ENCODE data around the gene PHF21B.
"Not testable (repeated sequence)": the region's sequence is repeated elsewhere in the genome, so short reads cannot be mapped to it uniquely, and the experiment has no call there.

Gene PHF21B

DNA sequence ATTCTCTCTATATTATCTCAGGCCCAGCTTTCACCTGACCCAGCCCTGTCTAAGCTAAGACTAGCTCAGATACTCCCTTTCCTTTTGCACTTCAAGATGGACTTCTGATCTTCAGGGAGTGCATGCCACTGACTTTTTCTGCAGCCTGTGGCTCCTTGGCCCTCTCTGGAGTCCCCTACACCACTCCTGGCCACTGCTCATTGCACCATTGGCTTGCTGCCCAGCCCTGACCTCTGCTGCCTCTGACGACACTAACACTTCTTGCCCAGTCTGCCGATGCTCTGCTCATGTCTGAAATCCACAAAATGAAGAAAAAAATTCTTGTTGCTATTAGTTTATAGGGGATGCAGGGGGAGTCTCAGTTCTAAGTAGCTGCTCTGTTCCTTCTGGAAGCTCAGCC lies 106.6 kb downstream of the PHF21B start:
- peak; percentile 38 for FAIRE-seq
- not testable (repeated sequence) for DNase-seq (ENCODE audit: insufficient read length, low spot score)

DNA sequence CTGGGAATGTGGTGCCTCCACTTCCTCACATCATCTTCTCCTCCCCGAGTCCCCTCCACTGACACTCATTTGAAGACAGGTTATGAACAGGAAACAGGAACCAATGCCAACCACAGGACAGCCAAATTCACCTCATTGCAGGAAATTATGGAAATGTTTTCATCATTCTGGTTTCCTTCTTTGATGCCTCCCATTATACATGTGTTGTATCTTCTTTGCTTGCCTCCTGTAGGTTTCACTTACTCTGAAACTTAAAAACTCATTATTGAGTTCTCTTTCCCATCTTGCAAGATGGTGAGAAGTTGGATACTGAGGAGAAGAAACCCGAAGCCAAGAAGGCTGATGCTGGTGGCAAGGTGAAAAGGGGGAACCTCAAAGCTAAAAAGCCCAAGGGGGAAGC lies 108.5 kb downstream of the PHF21B start:
- DNase-seq (ENCODE audit: insufficient read length, low spot score) (no peak), FAIRE-seq (no peak)

DNA sequence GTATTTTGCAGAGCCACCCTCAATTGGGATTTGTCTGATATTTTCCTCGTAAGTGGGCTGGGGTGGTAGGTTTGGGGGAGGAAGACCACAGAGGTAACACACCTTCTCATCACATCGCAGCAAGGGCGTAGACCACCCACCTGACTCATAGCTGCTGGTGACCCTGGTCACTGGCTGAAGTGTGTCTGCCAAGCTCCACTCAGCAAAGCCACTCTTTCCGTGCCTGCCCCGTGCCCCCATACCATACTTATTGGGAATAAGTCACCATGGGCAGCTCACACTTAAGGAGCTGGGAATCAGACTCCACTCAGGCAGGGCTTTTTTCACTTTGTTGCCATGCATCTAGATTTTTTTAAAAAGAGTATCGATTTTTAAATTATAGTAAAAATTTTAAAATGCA lies 111.6 kb downstream of the PHF21B start:
- DNase-seq (ENCODE audit: insufficient read length, low spot score): no peak
- no peak for FAIRE-seq

DNA sequence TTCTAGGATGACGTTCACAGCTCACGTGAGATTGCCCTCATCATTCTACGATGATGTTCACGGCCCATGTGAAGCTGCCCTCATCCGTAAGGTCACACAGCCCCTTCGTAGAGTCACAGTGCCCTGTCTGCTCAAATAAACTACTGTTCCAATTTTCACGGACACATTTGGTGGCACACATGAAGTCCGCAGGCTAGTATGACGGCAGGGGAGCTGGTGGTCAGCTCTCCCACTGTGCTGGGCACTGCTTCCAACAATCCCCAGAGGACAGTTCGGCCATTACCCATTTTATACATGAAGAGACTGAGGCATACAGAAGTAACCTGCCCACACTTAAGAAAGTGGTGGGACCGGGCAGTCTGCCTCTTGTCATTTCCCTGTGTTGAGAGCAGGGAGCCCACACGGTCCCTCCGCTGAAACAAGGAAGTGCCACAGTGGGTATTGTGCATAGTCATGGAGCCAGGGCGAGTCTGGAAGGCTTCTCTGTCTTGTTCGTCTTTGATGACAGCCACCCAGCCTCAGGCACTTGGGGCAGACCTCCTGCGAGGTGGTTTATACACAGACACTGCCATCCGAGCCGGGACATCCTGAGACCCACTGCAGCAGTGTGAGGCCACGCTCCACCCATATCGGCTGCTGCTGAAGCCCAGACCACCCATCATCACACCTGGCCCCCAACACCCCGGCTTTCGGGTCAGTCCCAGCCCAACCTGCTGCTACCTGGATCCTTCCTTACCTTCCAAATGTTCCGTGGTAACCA lies 114.3 kb downstream of the PHF21B start:
- DNase-seq (ENCODE audit: insufficient read length, low spot score) (no peak), FAIRE-seq (no peak)

DNA sequence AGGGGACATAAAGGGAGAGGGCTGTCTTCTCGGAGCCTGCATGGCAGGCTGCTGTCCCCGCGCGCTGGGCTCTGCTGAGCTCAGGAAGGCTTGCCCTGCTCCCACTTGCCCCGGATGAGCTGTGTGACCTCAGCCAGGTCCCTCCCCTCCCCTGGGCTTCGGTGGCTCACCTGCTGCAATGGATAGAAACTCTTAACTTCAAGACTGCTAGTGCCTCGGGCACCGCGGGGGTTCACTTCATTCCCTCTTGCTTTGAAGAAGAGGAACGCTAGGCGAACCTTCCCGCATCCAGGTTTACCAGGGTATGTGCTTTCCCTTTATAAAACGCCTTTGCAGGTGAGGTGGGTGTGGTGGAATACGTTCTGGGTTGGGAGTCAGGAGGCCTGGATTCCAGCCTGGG lies 115.0 kb downstream of the PHF21B start:
- FAIRE-seq (no peak), DNase-seq (ENCODE audit: insufficient read length, low spot score) (no peak)

DNA sequence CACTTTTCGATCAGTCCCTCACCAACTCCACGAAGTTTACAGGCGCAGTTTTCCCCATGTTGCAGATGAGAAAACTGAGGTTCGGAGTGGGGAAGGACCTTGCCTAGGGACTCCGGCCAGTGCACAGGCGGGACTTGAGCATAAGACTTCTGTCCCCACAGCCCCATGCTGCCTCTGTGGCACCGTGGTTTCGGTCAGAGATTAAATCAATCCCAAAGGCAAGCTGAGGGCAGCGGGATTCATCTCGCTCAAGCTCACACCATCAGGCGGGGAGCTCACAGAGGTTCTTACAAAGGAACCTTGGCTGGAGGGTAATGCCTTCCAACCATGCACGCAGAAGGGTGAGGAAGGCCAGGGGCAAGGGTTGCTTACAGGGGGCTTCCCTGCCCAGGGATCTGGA lies 115.5 kb downstream of the PHF21B start:
- no peak for DNase-seq (ENCODE audit: insufficient read length, low spot score)
- FAIRE-seq: no peak

DNA sequence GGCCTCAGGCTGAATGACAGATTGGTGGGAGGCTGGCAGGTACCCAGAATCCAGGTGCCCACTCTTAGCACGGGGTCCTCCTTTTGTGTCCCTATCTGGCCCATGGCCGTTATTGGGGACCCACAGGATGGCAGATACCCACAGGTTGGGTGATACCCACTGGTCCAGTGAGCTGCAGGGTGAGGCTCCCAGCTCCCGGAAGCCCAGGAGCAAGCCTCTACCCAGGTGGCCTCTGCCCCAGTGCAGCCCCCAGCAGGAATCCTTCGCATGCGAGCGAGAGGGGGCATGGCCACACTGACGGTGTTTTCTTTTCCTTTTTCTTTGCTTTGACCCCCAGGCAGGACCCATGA lies 116.1 kb downstream of the PHF21B start:
- DNase-seq (ENCODE audit: insufficient read length, low spot score): no peak
- no peak for FAIRE-seq

DNA sequence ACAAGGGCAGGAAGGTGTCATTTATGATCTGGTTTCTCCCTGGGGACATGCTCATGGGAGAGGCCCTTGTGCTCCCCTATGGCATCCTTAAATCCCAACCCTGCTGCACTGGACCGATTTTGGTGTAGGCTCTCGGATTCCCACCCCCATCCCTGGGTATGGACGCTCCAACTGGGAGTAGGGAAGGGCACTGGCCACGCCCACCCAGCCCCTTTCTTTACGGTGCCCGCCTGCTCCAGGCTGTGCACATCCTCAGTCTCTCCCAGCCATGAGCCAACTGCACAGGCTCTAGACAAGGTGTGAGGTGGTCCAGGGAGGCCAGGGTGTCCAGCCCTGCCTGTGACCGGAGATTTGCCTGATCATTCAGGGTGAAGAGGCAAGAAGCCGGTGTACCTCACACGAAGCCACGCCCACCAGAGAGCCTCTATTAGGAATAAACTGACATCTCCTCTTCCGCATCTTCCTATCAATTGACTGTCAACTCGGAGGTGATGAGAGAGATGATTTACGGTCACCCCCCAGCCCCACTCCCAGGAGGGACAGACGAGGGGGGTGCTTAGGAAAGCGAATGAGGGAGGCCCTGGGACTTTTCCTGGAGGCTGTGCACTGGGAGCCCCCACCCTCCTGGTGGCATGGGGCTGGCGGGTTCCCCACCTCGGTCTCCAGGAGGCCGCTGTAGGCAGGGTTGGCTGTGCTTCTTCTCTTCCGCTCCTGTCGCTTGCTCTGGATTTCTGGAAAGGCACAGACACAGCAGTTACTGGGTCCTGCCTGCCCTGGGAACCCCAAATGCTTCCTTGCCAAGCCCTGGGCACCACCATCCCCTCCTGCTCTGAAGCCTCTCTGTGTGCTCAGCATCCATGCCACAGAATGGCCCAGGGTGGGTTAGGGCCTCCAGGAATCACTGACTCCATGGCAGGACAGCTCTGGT lies 116.7 kb downstream of the PHF21B start:
- FAIRE-seq (no peak), DNase-seq (ENCODE audit: insufficient read length, low spot score) (no peak)

DNA sequence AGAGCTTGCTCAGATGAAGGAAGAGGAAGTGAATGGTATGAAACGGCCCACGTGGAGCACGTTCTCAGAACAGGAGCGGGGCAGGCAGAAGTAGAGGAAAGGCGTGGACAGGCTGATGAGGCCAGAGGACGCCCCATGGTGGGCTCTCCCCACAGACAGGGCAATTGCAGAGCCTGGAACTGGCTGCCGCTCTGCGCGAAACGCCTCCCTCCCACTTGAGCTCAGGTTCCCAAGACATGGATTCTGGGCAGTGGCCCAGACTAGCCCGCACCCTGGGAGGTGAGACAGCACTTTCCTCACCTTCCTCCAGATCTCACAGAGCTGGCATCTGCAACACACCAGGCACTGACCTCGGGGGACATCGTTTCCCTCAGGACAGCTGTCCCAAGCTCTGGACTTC lies 117.6 kb downstream of the PHF21B start:
- DNase-seq (ENCODE audit: insufficient read length, low spot score) (no peak), FAIRE-seq (no peak)

DNA sequence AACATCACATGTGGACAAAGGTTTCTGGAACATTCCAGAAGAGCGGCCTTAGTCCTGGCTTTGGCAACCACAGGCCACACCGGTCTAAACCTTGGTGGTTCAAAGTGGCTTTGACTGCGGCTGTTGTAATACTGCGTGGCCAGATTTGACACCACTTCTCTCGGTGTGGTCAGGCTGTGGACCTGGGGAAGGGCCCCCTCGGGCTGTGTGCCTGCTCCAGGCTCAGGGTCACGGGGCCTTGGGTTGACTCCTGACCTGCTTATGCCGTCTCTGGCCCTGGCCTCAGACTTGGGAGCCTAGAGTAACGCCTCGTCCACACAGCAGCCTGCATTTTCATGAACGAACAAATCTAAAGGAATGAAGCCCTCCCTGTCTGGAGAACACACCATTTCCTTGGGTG lies 118.0 kb downstream of the PHF21B start:
- no peak for DNase-seq (ENCODE audit: insufficient read length, low spot score)
- FAIRE-seq: no peak

DNA sequence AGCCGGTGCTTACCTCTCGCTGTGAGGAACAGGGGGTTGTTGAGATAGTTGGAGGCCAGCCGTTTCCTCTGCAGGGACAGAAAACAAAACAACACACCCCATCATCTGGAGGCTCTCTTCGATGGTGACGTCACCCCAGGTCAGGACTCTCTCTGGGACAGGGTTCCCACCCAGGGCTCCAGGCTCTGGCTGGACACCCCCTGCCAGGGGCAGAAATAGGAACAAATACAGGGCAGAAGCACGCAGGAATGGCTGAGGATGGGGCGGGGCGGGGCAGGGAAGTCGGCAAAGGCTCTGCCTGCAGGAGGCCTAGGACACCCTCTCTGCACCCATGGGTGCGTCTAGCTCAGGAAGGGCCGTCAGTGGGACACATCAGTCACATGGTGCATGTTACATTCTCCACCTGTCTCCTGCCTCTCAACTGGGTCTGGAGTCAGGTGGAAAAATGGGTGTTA lies 118.5 kb downstream of the PHF21B start:
- no peak for FAIRE-seq
- no peak for DNase-seq (ENCODE audit: insufficient read length, low spot score)

DNA sequence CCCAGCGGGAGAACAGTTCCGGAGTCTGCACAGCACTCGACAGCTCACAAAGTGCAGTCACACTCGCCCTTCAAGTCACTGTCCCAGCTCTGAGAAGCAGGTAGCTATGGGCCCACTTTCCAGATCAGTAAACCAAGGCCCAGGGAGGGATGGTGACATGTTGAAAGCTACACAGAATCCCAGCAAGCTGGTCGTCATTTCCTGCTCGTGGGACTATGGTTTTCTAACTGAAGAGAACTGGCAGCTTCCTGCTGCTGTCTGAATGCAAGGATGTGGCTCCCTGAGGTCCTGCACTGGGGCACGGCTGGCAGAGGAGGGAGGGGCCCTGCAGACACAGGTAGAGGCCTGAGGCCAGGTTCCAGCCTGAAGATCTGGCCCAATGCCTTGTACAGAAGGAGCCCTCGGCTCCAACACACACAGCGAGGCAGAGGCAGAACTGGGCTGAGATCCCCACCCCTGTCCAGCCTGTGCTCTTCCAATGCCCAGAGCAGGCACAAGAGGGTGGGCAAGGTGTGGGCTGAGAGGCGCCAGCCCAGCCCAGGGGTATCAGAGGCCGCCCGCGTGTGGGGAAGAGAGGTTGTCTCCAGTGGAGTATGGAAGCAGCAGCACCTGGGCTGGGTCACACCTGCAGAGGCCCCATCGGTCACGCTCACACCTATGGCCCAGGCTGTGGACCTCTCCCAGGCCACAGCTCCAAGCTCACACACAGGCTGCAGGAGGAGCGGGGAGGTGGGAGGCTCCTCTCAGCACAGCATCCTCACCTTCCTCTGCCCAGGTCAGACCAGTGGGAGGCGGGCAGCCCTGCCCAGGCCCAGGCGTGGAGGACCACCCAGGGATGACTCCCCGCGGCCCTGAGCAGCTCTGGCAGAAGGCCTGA lies 119.2 kb downstream of the PHF21B start:
- no peak for DNase-seq (ENCODE audit: insufficient read length, low spot score)
- FAIRE-seq: no peak

DNA sequence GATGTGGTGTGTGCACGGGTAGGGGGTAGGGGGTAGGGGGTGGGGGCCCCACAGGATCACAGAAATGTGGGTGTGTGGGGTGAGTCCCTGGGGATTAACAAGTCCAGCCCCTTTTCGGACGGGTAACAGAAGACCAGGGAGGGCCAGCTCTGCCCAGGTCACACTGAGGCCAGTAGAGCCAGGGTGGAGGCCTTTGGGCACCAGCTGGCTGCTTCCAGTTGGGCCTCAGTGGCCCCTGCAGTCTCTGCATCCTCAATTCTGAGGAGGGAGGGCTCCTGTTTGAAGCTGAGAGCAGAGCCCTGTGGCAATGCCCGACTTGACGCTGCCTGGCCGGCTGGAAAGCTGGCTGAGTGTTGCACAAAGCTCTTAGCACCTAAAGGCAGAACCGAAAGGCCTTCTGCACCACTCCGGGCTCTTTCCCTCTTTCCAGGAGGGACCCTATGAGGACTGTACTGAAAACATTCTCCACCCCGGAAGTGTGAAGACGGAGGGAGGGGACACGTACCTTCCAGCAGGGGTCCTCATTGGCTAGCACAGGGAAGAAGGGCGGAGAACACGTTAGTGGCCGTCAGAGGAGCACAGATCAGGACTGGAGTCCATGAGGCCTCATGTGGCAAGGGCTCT lies 120.4 kb downstream of the PHF21B start:
- FAIRE-seq: no peak

DNA sequence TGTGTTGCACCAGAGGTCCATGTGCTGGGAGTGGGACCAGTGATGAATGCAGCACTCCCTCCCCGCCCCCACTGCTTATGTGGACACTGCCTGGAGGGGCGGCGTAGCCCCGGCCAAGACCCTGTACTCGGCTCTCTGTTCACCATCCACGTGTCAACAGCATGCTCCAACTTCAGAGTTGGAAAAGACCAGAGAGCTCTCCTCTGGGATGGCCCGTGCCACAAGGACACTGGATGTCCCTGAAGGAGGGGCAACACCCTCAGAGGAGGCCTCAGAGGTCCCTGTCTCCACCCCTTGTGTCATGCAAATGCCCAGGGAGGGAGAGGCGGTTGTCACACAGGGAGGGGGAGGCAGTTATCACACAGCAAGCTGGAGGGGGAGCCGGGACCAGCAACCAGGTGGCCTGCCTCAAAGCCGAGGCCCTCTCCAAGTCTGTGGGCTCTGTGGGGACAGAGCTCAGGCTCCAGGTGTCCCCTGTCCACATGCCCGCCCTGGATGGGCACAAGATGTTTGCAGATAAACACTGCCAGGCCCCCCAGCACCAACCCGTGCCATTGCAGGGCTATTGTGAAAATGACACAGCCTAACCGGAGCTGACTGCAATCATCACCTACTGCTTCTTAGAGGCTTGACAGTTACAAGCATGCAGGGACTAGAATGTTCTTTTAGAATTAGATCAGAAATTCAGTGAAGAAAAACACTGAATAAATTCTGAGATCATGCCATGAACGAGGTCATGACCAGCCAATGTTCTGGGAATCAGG lies 121.1 kb downstream of the PHF21B start:
- DNase-seq (ENCODE audit: insufficient read length, low spot score) (no peak), FAIRE-seq (no peak)

More for the DNA sequence above, 120.4 kb downstream of the PHF21B start:
- DNase-seq (ENCODE audit: insufficient read length, low spot score): no peak

DNA sequence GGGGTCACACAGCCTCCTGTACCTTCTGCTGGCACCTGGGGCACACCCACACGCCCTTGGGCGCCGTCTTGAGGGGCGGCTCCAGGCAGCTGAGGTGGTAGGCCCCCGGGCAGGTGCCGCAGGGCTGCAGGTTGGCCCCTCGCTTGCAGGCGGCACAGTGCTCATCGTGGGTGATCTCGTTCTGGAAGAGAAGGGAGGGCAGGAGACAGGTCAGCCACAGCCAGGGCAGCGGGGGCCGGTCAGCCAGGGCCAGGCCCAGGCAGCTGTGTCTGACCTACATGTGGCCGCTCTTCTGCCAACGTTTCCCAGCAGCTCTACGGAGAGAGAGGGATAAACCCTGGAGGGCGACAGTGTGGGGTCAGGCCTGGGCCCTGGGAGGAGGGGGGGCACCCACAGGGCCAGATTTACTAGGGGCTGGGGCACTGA lies 121.9 kb downstream of the PHF21B start:
- DNase-seq (ENCODE audit: insufficient read length, low spot score) (no peak), FAIRE-seq (no peak)

DNA sequence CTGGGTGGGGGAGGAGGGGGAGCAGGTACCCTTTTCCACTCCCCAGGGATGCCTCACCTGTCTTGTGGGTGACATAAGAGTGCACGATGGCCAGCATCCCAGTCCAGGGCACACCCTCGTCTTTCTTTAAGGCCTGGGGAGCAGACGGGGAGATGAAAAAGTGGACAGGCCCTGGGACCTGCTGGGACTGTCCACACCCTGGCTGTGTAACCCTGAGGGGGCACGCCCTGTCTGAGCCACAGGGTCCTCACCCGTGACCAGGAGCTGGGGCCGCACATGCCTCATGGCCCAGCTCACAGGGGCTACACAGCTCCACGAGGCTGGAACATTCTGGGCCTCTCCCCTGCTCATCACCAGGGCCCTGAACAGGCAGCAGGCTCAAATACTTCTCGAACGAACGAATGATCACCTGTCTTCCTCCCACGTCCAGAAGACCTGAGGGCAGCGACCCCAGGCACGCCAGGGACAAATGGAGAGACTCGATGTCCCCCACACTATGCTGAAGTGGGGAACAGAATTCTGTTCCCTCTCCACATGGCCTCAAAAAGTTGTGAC lies 123.9 kb downstream of the PHF21B start:
- FAIRE-seq: no peak
- DNase-seq (ENCODE audit: insufficient read length, low spot score): no peak

DNA sequence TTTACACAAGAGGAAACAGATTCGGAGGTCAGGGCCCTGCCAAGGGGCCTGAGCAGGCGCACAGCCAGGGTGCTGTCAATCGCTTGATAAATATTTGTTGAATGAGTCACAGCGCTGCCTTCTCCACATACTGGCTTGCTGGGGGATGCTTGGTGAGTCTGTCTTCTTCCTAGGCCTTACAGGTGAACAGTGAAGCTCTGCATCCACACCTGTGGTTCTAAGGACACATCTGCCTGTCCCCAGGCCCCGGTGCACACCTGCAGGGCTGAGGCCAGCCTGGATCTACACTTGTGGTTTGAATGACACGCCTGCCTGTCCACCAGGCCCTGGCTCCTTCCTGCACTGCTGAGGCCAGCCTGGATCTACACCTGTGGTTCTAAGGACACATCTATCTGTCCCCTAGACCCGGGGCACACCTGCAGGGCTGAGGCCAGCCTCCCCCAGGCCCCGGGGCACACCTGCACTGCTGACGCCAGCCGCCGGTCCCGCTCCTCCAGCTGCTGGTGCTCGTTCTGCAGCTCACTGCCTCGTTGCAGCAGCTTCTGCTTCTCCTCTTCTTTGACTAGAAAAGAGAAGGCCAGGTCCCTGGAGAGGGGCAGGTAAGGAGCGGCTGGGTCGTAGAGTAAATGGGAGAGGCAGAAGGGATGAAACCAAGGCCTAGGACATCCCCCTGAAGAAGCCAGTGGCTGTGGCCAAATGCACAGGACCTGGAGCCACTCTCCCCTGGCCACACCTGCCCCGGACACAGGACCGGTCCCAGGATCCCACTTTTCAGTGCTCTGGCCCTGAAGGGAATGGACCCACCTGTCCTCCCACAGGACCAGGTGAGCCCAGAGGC lies 124.6 kb downstream of the PHF21B start:
- peak; percentile 57 for DNase-seq (ENCODE audit: insufficient read length, low spot score)

DNA sequence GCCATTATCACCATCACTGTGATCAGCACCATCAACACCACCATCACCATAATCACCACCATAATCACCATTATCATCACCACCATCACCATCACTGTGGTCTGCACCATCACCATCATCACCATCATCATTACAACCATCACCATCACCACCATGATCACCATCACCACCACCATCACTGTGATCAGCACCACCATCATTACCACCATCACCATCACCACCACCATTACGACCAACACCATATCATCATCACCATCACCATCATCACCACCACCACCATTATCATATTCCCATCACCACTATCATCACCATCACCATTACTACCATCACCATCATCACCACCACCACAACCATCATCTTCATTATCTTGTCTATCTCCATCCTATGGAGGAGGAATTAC lies 125.2 kb downstream of the PHF21B start:
- DNase-seq (ENCODE audit: insufficient read length, low spot score): no peak
- FAIRE-seq: no peak

More for the DNA sequence above, 124.6 kb downstream of the PHF21B start:
- no peak for FAIRE-seq

All from HTR-8/SVneo (cell line).